NCI-H1105 treated with DMSO at 0.1 percent for 48 hours (cell line): ENCODE measurements around the gene ACP5.

Experiments used
- DNase-seq: peaks from one replicate; lab custom pipeline; 2025; lab: John Stamatoyannopoulos, UW

ACP5 gene

DNA sequence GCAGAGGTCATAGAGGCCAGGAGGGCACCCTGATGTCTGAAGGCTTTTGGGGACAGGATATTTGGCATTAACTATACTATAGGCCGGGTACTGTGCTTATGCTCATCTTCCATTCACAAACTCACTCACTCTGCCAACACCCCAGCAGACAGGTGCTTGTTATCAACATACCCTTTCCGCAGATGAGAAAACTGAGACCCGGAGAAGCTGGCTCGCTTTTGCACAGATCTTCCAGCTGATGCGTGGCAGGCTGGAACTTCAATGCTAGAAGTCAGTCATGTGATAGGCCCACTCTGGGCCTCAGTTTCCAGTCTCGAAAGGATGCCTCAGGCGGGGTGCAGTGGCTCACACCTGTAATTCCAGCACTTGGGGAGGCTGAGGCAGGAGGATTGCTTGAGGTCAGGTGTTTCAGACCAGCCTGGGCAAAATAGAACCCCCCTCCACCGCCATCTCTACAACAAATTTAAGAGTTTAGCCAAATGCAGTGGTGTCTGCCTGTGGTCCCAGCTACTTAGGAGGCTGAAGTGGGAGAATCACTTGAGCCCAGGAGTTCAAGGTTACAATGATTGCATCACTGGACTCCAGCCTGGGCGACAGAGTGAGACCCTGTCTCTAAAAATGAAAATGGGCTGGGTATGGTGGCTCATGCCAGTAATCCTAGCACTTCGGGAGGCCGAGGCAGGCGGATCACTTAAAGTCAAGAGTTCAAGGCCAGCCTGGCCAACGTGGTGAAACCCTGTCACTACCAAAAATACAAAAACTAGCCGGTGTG is 29.3 kb downstream of the ACP5 start:
- DNase-seq: no peak

DNA sequence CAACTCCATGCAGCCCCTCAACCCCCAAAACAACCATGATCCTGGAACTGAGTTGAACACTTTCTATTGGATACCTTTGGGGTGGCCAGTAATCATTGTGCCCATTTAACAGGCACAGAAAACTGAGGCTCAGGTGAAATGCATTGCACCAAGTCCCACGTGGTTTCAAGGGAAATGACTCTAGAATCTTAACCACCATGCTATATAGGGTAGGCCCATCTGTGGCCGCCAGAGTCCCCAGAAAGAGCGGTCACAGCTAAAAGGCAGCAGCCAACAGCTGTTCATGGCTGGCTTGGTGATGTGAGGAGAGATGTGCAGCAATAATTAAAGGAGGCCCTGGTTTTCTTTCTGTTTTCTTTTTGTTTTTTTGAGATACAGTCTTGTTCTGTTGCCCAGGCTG is 36.2 kb downstream of the ACP5 start:
- DNase-seq: no peak

DNA sequence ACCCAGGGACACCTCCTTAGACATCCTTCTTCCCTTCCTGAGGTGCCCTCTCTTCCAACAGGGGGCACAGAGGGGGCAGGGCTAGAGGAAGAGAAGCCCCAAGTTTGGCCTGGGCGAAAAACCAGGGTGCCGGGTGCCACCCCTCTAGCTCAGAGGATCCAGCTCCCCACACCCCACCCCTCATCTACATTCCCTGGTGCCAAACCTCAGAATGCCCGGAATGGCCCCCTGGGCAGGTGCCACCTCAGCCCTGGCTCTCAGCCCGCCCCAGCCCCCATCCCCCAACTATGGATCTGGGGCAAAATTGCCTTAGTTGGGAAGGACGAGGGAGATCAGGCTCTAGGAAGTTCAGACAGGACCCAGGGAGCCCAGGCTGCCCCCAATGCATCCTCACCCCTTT is 36.8 kb downstream of the ACP5 start:
- no peak for DNase-seq

- no peak for DNase-seq
Observed at GRCh38 chr19:11539495-11540365, 37.7 kb downstream of the ACP5 start.

- DNase-seq: no peak
Observed at GRCh38 chr19:11538232-11539036, 39.0 kb downstream of the ACP5 start, which contains the start of gene CNN1. Gene CNN1 (plus strand): TSS chr19:11538851. CDS start chr19:11538928, 77 bp downstream.

GRCh38 chr19:11535792-11536595 is 41.5 kb downstream of the ACP5 start:
- DNase-seq: peak; percentile 61

- DNase-seq: no peak
Observed at GRCh38 chr19:11534948-11535347, 42.5 kb downstream of the ACP5 start.

- no peak for DNase-seq
Observed at GRCh38 chr19:11534538-11534937, 42.9 kb downstream of the ACP5 start.

DNA sequence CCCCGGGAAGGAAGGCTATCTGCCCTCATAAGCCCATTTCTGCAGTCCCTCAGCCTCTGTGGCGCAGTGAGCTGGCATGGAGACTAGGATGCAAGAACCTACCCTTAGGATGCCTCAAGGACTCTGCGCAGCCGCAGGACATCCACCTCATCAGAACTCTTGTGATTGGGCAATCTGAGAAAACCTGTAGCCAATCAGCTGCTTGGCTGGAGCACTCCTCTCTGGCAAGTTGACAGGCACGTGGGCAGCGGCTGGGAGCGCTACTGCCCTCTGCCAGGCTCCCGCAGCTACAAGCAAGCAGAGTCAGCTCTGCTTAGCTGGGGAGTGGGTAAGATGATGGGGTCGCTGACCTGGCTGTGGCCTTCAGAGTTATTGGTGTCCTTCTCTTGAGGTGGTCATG is 47.0 kb downstream of the ACP5 start:
- peak; percentile 21 for DNase-seq

DNA sequence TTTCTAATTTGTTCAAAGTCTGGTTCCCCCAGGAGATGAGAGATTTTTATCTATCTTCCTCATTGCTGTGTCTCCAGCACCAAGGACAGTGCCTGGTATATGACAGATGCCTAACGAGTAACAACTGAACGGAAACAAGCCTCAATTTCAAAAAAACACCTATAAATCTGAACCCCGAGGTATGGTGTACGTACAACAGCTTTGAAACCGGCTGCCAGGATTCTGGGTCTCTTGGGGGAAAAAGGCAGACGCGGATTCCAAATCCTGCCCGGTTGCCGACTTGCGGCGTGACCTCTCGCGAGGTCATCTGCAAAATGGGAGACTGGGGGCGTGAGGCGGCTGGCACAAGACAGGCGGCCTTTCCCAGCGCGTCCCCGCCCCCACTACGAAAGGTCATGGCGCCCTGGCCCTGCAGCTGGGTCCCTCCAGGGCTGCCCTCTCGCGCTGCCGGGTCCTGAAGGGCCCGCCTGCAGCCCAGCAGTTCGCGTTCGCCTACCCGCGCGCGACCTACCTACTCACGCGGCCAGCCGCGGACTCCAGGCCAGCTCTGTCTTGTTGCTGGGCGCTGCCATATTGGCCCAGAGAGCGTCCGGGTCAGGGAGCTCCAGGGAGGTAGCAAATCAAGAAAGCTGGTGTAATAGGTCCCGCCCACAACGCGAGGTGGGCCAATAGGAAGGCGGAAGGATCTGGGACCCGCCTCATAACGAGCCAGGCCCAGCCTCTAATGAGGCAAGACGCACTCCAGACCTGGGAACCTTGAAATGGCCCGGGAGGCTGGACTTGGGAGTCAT is 48.7 kb downstream of the ACP5 start, which contains the start of gene ECSIT:
ECSIT (minus strand) TSS at position 584 of the 791 bp plus-strand sequence. CDS start 9,964 bp downstream, outside the sequence.
- peak; percentile 96 for DNase-seq
